HG03045 (cell line): ENCODE measurements around the gene TMEM44.

Experiments used
- ATAC-seq: cut with Tn5 transposase; IDR thresholded peaks from one replicate; pipeline ENCODE4 v1.9.1; 2021; ENCODE audit warnings: mild to moderate bottlenecking, moderate library complexity; ENCODE audit not compliant: unreplicated experiment

Gene TMEM44

GRCh38 chr3:194584320-194584776 lies 48.9 kb downstream of the TMEM44 start:
- ATAC-seq: peak; percentile 10

GRCh38 chr3:194582196-194582905 lies 50.9 kb downstream of the TMEM44 start:
- no peak for ATAC-seq

GRCh38 chr3:194579091-194579606 lies 54.1 kb downstream of the TMEM44 start:
- ATAC-seq: no peak

GRCh38 chr3:194577986-194578905 lies 55.0 kb downstream of the TMEM44 start:
- ATAC-seq: no peak

GRCh38 chr3:194575484-194576210 lies 57.6 kb downstream of the TMEM44 start:
- ATAC-seq: no peak

- ATAC-seq: no peak
Measured at GRCh38 chr3:194574639-194575483, 58.4 kb downstream of the TMEM44 start.

- ATAC-seq: peak; percentile 78
Measured at GRCh38 chr3:194573680-194574437, 59.4 kb downstream of the TMEM44 start.

GRCh38 chr3:194572944-194573491 lies 60.2 kb downstream of the TMEM44 start:
- ATAC-seq: no peak

- ATAC-seq: no peak
Measured at GRCh38 chr3:194572143-194572789, 61.0 kb downstream of the TMEM44 start.

GRCh38 chr3:194571491-194572142 lies 61.6 kb downstream of the TMEM44 start:
- no peak for ATAC-seq

- ATAC-seq: no peak
Measured at GRCh38 chr3:194570898-194571297, 62.3 kb downstream of the TMEM44 start.

GRCh38 chr3:194570235-194570634 lies 63.0 kb downstream of the TMEM44 start:
- no peak for ATAC-seq

- ATAC-seq: no peak
Measured at GRCh38 chr3:194569252-194569651, 64.0 kb downstream of the TMEM44 start.

GRCh38 chr3:194565597-194566190 lies 67.5 kb downstream of the TMEM44 start:
- no peak for ATAC-seq

- ATAC-seq: no peak
Measured at GRCh38 chr3:194562986-194563385, 70.2 kb downstream of the TMEM44 start.

GRCh38 chr3:194561306-194561974 lies 71.8 kb downstream of the TMEM44 start:
- no peak for ATAC-seq

- no peak for ATAC-seq
Measured at GRCh38 chr3:194560047-194560446, 73.2 kb downstream of the TMEM44 start.
